Muscle layer of colon (tissue), 2 donors: Measurements from ENCODE around the gene SULT2B1.

Source experiments
- H3K27ac ChIP-seq: one replicate; pipeline ENCODE4 v1.7.0; 2013; ENCODE audit warnings: low read depth, mild to moderate bottlenecking, low read length, moderate library complexity
- H3K27me3 ChIP-seq, 2 donors: one replicate each; pipeline ENCODE4 v1.7.0; 2013; ENCODE audit warnings: low read length in 2 of 2, mild to moderate bottlenecking in 2 of 2; ENCODE audit not compliant: insufficient read depth in 2 of 2, control insufficient read depth in 1 of 2
- H3K36me3 ChIP-seq: one replicate; pipeline ENCODE4 v1.7.0; 2013; ENCODE audit warnings: mild to moderate bottlenecking, low read length; ENCODE audit not compliant: insufficient read depth
- H3K4me1 ChIP-seq: one replicate; pipeline ENCODE4 v1.7.0; 2013; ENCODE audit warnings: mild to moderate bottlenecking, low read length; ENCODE audit not compliant: insufficient read depth
- H3K4me3 ChIP-seq, 2 donors: one replicate each; pipeline ENCODE4 v1.7.0; 2013; ENCODE audit warnings: low read length in 2 of 2, low read depth in 1 of 2, mild to moderate bottlenecking in 1 of 2, moderate library complexity in 1 of 2
- H3K9ac ChIP-seq: one replicate; pipeline ENCODE4 v1.7.0; 2013; ENCODE audit warnings: low read length
- H3K9me3 ChIP-seq: one replicate; pipeline ENCODE4 v1.7.0; 2013; ENCODE audit warnings: mild to moderate bottlenecking, low read length
- donor health status: abdominal sarcoma.
- donor health status: Adenocarcinoma of cecum.

SULT2B1 gene

GRCh38 chr19:48551437-48552302 lies at the start of gene SULT2B1:
SULT2B1 (plus strand) TSS chr19:48552172; CDS start chr19:48552253, 81 bp downstream.
- Histone ChIP-seq H3K27me3 (no peaks in the 10 kb centered on the region), H3K27ac (no peak within 1 kb of the TSS), H3K9ac (no peak within 1 kb of the TSS), H3K36me3 (no peaks in the 10 kb centered on the region), H3K9me3 (no peaks in the 10 kb centered on the region), H3K4me3 (no peak within 1 kb of the TSS), H3K4me1 (no peaks in the 10 kb centered on the region)

- H3K4me3 ChIP-seq: no peak overlapping the region
- peaks cover 4 to 52% of the 10 kb centered on the region in 2 donors for H3K27me3 ChIP-seq
- H3K27ac ChIP-seq: no peak overlapping the region
- H3K4me1 ChIP-seq: no peaks in the 10 kb centered on the region
- H3K9ac ChIP-seq: no peak overlapping the region
- no peaks in the 10 kb centered on the region for H3K36me3 ChIP-seq
- H3K9me3 ChIP-seq: no peaks in the 10 kb centered on the region
Observed at GRCh38 chr19:48502350-48503018, 49.5 kb upstream of the SULT2B1 start.

- Histone ChIP-seq H3K9ac (no peak overlapping the region), H3K27me3 (peaks cover 4 to 28% of the 10 kb centered on the region in 2 donors), H3K9me3 (no peaks in the 10 kb centered on the region), H3K27ac (no peak overlapping the region), H3K4me1 (peaks cover 7% of the 10 kb centered on the region), H3K4me3 (no peak overlapping the region), H3K36me3 (no peaks in the 10 kb centered on the region)
Observed at GRCh38 chr19:48506138-48506733, 45.7 kb upstream of the SULT2B1 start.

- Histone ChIP-seq H3K9me3 (no peaks in the 10 kb centered on the region), H3K27me3 (peaks cover 11 to 31% of the 10 kb centered on the region in 2 donors), H3K9ac (no peak overlapping the region)
Observed at GRCh38 chr19:48507911-48508439, 44.0 kb upstream of the SULT2B1 start.

GRCh38 chr19:48508729-48509411 lies 43.1 kb upstream of the SULT2B1 start:
- Histone ChIP-seq H3K4me1 (peaks cover 7% of the 10 kb centered on the region), H3K27ac (no peak overlapping the region), H3K9ac (no peak overlapping the region), H3K27me3 (peaks cover 18 to 40% of the 10 kb centered on the region in 2 donors), H3K36me3 (no peaks in the 10 kb centered on the region), H3K4me3 (no peak overlapping the region), H3K9me3 (no peaks in the 10 kb centered on the region)

More at GRCh38 chr19:48507911-48508439, 44.0 kb upstream of the SULT2B1 start:
- no peak overlapping the region for H3K4me3 ChIP-seq
- H3K4me1 ChIP-seq: peaks cover 7% of the 10 kb centered on the region
- H3K36me3 ChIP-seq: no peaks in the 10 kb centered on the region
- no peak overlapping the region for H3K27ac ChIP-seq

- Histone ChIP-seq H3K9ac (no peak overlapping the region), H3K4me1 (peaks cover 10% of the 10 kb centered on the region), H3K36me3 (no peaks in the 10 kb centered on the region), H3K27ac (no peak overlapping the region), H3K4me3 (no peak overlapping the region), H3K9me3 (no peaks in the 10 kb centered on the region), H3K27me3 (peaks cover 18 to 42% of the 10 kb centered on the region in 2 donors)
Observed at GRCh38 chr19:48509467-48510194, 42.3 kb upstream of the SULT2B1 start.

GRCh38 chr19:48510421-48511268 lies 41.3 kb upstream of the SULT2B1 start:
- H3K4me1 ChIP-seq: peaks cover 10% of the 10 kb centered on the region
- H3K9ac ChIP-seq: no peak overlapping the region
- no peaks in the 10 kb centered on the region for H3K36me3 ChIP-seq
- no peak overlapping the region for H3K27ac ChIP-seq
- peaks cover 18 to 42% of the 10 kb centered on the region in 2 donors for H3K27me3 ChIP-seq
- H3K9me3 ChIP-seq: no peaks in the 10 kb centered on the region
- H3K4me3 ChIP-seq: no peak overlapping the region

- no peaks in the 10 kb centered on the region for H3K36me3 ChIP-seq
- peaks cover 18 to 42% of the 10 kb centered on the region in 2 donors for H3K27me3 ChIP-seq
- no peak overlapping the region for H3K9ac ChIP-seq
- H3K4me1 ChIP-seq: peaks cover 10% of the 10 kb centered on the region
- H3K27ac ChIP-seq: no peak overlapping the region
- H3K9me3 ChIP-seq: no peaks in the 10 kb centered on the region
- no peak overlapping the region for H3K4me3 ChIP-seq
Observed at GRCh38 chr19:48511321-48511731, 40.6 kb upstream of the SULT2B1 start.

GRCh38 chr19:48511800-48512503 lies 40.0 kb upstream of the SULT2B1 start, which contains the start of gene LMTK3:
LMTK3 (minus strand) TSS chr19:48511835; CDS start chr19:48511576, 259 bp downstream.
- Histone ChIP-seq H3K4me3 (no peak within 1 kb of the TSS), H3K36me3 (no peaks in the 10 kb centered on the region), H3K4me1 (peaks cover 10% of the 10 kb centered on the region), H3K27ac (no peak within 1 kb of the TSS), H3K9me3 (no peaks in the 10 kb centered on the region), H3K9ac (no peak within 1 kb of the TSS), H3K27me3 (peaks cover 18 to 42% of the 10 kb centered on the region in 2 donors)
